HG02852 (cell line): ENCODE measurements around the gene C6orf132.
"Not testable (repeated sequence)": the region's sequence is repeated elsewhere in the genome, so short reads cannot be mapped to it uniquely, and the experiment has no call there.

Source experiments
- ATAC-seq: cut with Tn5 transposase; IDR thresholded peaks from one replicate; pipeline ENCODE4 v1.9.1; 2021; ENCODE audit warnings: mild to moderate bottlenecking, moderate library complexity; ENCODE audit not compliant: unreplicated experiment

The C6orf132 gene

GRCh38 chr6:42159431-42160024 is 17.1 kb upstream of the C6orf132 start:
- ATAC-seq, result no peak

GRCh38 chr6:42158631-42159030 is 16.2 kb upstream of the C6orf132 start:
- no peak for ATAC-seq

GRCh38 chr6:42158011-42158410 is 15.6 kb upstream of the C6orf132 start:
- ATAC-seq, result no peak

GRCh38 chr6:42156638-42157037 is 14.2 kb upstream of the C6orf132 start:
- ATAC-seq, result no peak

- no peak for ATAC-seq
These were observed 12.9 kb upstream of the C6orf132 start for GRCh38 chr6:42155293-42155692.

GRCh38 chr6:42154461-42155209 is 12.2 kb upstream of the C6orf132 start:
- ATAC-seq, result no peak

- ATAC-seq, result no peak
These were observed 11.5 kb upstream of the C6orf132 start for GRCh38 chr6:42153921-42154320.

GRCh38 chr6:42152528-42153213 is 10.3 kb upstream of the C6orf132 start:
- ATAC-seq, result not testable (repeated sequence)

- no peak for ATAC-seq
These were observed 9.6 kb upstream of the C6orf132 start for GRCh38 chr6:42152024-42152423.

- no peak for ATAC-seq
These were observed 7.8 kb upstream of the C6orf132 start for GRCh38 chr6:42150254-42150653.

GRCh38 chr6:42148058-42148457 is 5.6 kb upstream of the C6orf132 start:
- no peak for ATAC-seq

GRCh38 chr6:42147138-42147562 is 4.7 kb upstream of the C6orf132 start:
- ATAC-seq, result no peak

- no peak for ATAC-seq
These were observed 760 bp downstream of the C6orf132 start for GRCh38 chr6:42141603-42142117.

GRCh38 chr6:42140756-42141602 is 1.4 kb downstream of the C6orf132 start:
- no peak for ATAC-seq

- ATAC-seq, result no peak
These were observed 2.4 kb downstream of the C6orf132 start for GRCh38 chr6:42140032-42140431.

- no peak for ATAC-seq
These were observed 3.5 kb downstream of the C6orf132 start for GRCh38 chr6:42138630-42139619.

- no peak for ATAC-seq
These were observed 4.2 kb downstream of the C6orf132 start for GRCh38 chr6:42138190-42138589.

GRCh38 chr6:42137194-42137753 is 5.1 kb downstream of the C6orf132 start:
- ATAC-seq, result no peak

GRCh38 chr6:42136508-42137193 is 5.8 kb downstream of the C6orf132 start:
- ATAC-seq, result peak; percentile 68
